GM12874 (cell line): ENCODE results near the gene PLEKHA1.

Experiments used
- CTCF ChIP-seq: IDR thresholded peaks from 2 replicates; pipeline ENCODE4 v1.5.1; 2011; ENCODE audit warnings: low read depth, mild to moderate bottlenecking, control low read depth, low read length, moderate library complexity; ENCODE audit not compliant: insufficient read depth

The PLEKHA1 gene

GRCh38 chr10:122331100-122331499 is 43.4 kb upstream of the PLEKHA1 start:
- no peak for TF ChIP-seq CTCF

- no peak for TF ChIP-seq CTCF
Observed at GRCh38 chr10:122331615-122332446, 42.7 kb upstream of the PLEKHA1 start.

GRCh38 chr10:122333037-122333436 is 41.5 kb upstream of the PLEKHA1 start:
- no peak for TF ChIP-seq CTCF

GRCh38 chr10:122336332-122336731 is 38.2 kb upstream of the PLEKHA1 start:
- no peak for TF ChIP-seq CTCF

- TF ChIP-seq CTCF, result no peak
Observed at GRCh38 chr10:122336961-122337360, 37.5 kb upstream of the PLEKHA1 start.

GRCh38 chr10:122338609-122339441 is 35.7 kb upstream of the PLEKHA1 start:
- TF ChIP-seq CTCF, result no peak

GRCh38 chr10:122341141-122341810 is 33.2 kb upstream of the PLEKHA1 start:
- TF ChIP-seq CTCF, result no peak
